Stimulated activated naive B cell treated with anti-CD40 and anti-IgM and Interleukin-4, amounts not matched to agents 10 μg/mL and 1 μg/mL and 100 μg/mL, for 72 hours (primary cell): ENCODE results near the gene NT5DC1.
A peak's percentile ranks its signal among the peaks of the same experiment; 100 is the strongest.

Experiments
- ATAC-seq, 2 donors: fragments of 150-1000 bp; cut with Tn5 transposase; replicated peaks; 2 replicates each; pipeline ENCODE4 v1.10.0; 2021; ENCODE audit warnings: moderate library complexity in 1 of 2
- DNase-seq: peaks from one replicate; pipeline ENCODE4 v3.0.0; 2021
- H3K27ac Mint-ChIP-seq: one replicate; pipeline ENCODE4 v1.8.0; 2022; ENCODE audit warnings: mild to moderate bottlenecking, mixed read lengths
- H3K27me3 Mint-ChIP-seq, 2 donors: one replicate each; pipeline ENCODE4 v1.8.0; 2022; ENCODE audit warnings: mixed read lengths in 2 of 2
- H3K36me3 Mint-ChIP-seq, 2 donors: one replicate each; pipeline ENCODE4 v1.8.0; 2022; ENCODE audit warnings: mixed read lengths in 2 of 2, mild to moderate bottlenecking in 1 of 2
- H3K4me1 Mint-ChIP-seq, 2 donors: one replicate each; pipeline ENCODE4 v1.8.0; 2022; ENCODE audit warnings: mixed read lengths in 2 of 2, mild to moderate bottlenecking in 1 of 2
- H3K4me3 Mint-ChIP-seq, 2 donors: one replicate each; pipeline ENCODE4 v1.8.0; 2022; ENCODE audit warnings: mild to moderate bottlenecking in 2 of 2, mixed read lengths in 2 of 2, moderate library complexity in 1 of 2
- H3K9me3 Mint-ChIP-seq, 2 donors: one replicate each; pipeline ENCODE4 v1.8.0; 2022; ENCODE audit warnings: mixed read lengths in 2 of 2, mild to moderate bottlenecking in 1 of 2

The NT5DC1 gene

GRCh38 chr6:116100419-116101301, at the start of gene NT5DC1:
Gene NT5DC1 (plus strand): TSS chr6:116100853. CDS start chr6:116100931, 78 bp downstream.
- no peaks in the 10 kb centered on the region for H3K27me3 Mint-ChIP-seq
- ATAC-seq (peak; percentile 89 to 93), DNase-seq (peak; percentile 80)
- peak within 1 kb of the TSS; percentile 93 to 97 for H3K4me3 Mint-ChIP-seq
- peaks cover 9 to 18% of the 10 kb centered on the region in 2 donors for H3K36me3 Mint-ChIP-seq
- H3K4me1 Mint-ChIP-seq, result peaks cover 26 to 44% of the 10 kb centered on the region in 2 donors
- H3K9me3 Mint-ChIP-seq, result peaks cover 7% of the 10 kb centered on the region in 2 donors
- peak within 1 kb of the TSS; percentile 94 for H3K27ac Mint-ChIP-seq

- H3K4me3 Mint-ChIP-seq, result no peak overlapping the region
- H3K36me3 Mint-ChIP-seq, result no peaks in the 10 kb centered on the region
- H3K4me1 Mint-ChIP-seq, result peaks cover 6 to 10% of the 10 kb centered on the region in 2 donors
- no peaks in the 10 kb centered on the region for H3K9me3 Mint-ChIP-seq
- no peak overlapping the region for H3K27ac Mint-ChIP-seq
- ATAC-seq, result no peak
- H3K27me3 Mint-ChIP-seq, result peaks cover 19 to 25% of the 10 kb centered on the region in 2 donors
- no peak for DNase-seq
Measured at GRCh38 chr6:116051244-116051643, 49.4 kb upstream of the NT5DC1 start.

GRCh38 chr6:116055513-116055912, 45.1 kb upstream of the NT5DC1 start:
- Mint-ChIP-seq H3K27me3 (peaks cover 5 to 18% of the 10 kb centered on the region in 2 donors), H3K4me3 (no peak overlapping the region), H3K36me3 (no peaks in the 10 kb centered on the region), H3K4me1 (peaks cover 2% of the 10 kb centered on the region in 2 donors), H3K9me3 (no peaks in the 10 kb centered on the region), H3K27ac (no peak overlapping the region)
- ATAC-seq, result no peak
- no peak for DNase-seq

- no peaks in the 10 kb centered on the region for H3K36me3 Mint-ChIP-seq
- peaks cover 4 to 22% of the 10 kb centered on the region in 2 donors for H3K27me3 Mint-ChIP-seq
- DNase-seq (no peak), ATAC-seq (no peak)
- no peaks in the 10 kb centered on the region for H3K9me3 Mint-ChIP-seq
- H3K4me1 Mint-ChIP-seq, result peaks cover 6 to 7% of the 10 kb centered on the region in 2 donors
- no peak overlapping the region for H3K4me3 Mint-ChIP-seq
- H3K27ac Mint-ChIP-seq, result no peak overlapping the region
Measured at GRCh38 chr6:116057766-116058165, 42.9 kb upstream of the NT5DC1 start.

GRCh38 chr6:116059713-116060571, 40.7 kb upstream of the NT5DC1 start:
- no peak overlapping the region for H3K27ac Mint-ChIP-seq
- ATAC-seq, result peak; percentile 42 to 57
- H3K36me3 Mint-ChIP-seq, result no peaks in the 10 kb centered on the region
- DNase-seq, result no peak
- H3K27me3 Mint-ChIP-seq, result peaks cover 4 to 30% of the 10 kb centered on the region in 2 donors
- H3K4me1 Mint-ChIP-seq, result peaks cover 6 to 7% of the 10 kb centered on the region in 2 donors
- peak overlapping the region; percentile 5 to 23 for H3K4me3 Mint-ChIP-seq
- no peaks in the 10 kb centered on the region for H3K9me3 Mint-ChIP-seq

GRCh38 chr6:116060572-116061283, 39.9 kb upstream of the NT5DC1 start, which contains the start of gene FRK:
Gene FRK (minus strand): TSS chr6:116060891. CDS start chr6:116060311, 580 bp downstream.
- Mint-ChIP-seq H3K4me1 (peaks cover 6 to 7% of the 10 kb centered on the region in 2 donors), H3K27ac (no peak within 1 kb of the TSS), H3K9me3 (no peaks in the 10 kb centered on the region), H3K36me3 (no peaks in the 10 kb centered on the region), H3K4me3 (peak within 1 kb of the TSS; percentile 23 to 39), H3K27me3 (peaks cover 4 to 31% of the 10 kb centered on the region in 2 donors)
- ATAC-seq (peak in 1 of 2 donors; percentile 47), DNase-seq (no peak)

GRCh38 chr6:116062496-116062895, 38.2 kb upstream of the NT5DC1 start:
- ATAC-seq, result no peak
- peaks cover 6 to 7% of the 10 kb centered on the region in 2 donors for H3K4me1 Mint-ChIP-seq
- H3K36me3 Mint-ChIP-seq, result no peaks in the 10 kb centered on the region
- H3K27ac Mint-ChIP-seq, result no peak overlapping the region
- no peak overlapping the region for H3K4me3 Mint-ChIP-seq
- H3K9me3 Mint-ChIP-seq, result no peaks in the 10 kb centered on the region
- H3K27me3 Mint-ChIP-seq, result peaks cover 9 to 36% of the 10 kb centered on the region in 2 donors
- DNase-seq, result no peak

- H3K27me3 Mint-ChIP-seq, result peaks cover 9 to 38% of the 10 kb centered on the region in 2 donors
Measured at GRCh38 chr6:116064666-116065065, 36.0 kb upstream of the NT5DC1 start.

GRCh38 chr6:116066789-116067188, 33.9 kb upstream of the NT5DC1 start:
- Mint-ChIP-seq H3K27ac (no peak overlapping the region), H3K36me3 (no peaks in the 10 kb centered on the region), H3K9me3 (no peaks in the 10 kb centered on the region), H3K4me1 (no peaks in the 10 kb centered on the region), H3K4me3 (no peak overlapping the region), H3K27me3 (peaks cover 5 to 25% of the 10 kb centered on the region in 2 donors)
- DNase-seq (no peak), ATAC-seq (no peak)

More at GRCh38 chr6:116064666-116065065, 36.0 kb upstream of the NT5DC1 start:
- no peak for DNase-seq
- H3K36me3 Mint-ChIP-seq, result no peaks in the 10 kb centered on the region
- H3K9me3 Mint-ChIP-seq, result no peaks in the 10 kb centered on the region
- H3K4me3 Mint-ChIP-seq, result no peak overlapping the region
- H3K4me1 Mint-ChIP-seq, result peaks cover 4 to 7% of the 10 kb centered on the region in 2 donors
- no peak overlapping the region for H3K27ac Mint-ChIP-seq
- no peak for ATAC-seq

- no peak overlapping the region for H3K27ac Mint-ChIP-seq
- H3K4me3 Mint-ChIP-seq, result no peak overlapping the region
Measured at GRCh38 chr6:116070101-116070500, 30.6 kb upstream of the NT5DC1 start.

GRCh38 chr6:116070616-116071389, 29.9 kb upstream of the NT5DC1 start:
- Mint-ChIP-seq H3K9me3 (no peaks in the 10 kb centered on the region), H3K27ac (no peak overlapping the region), H3K4me1 (peaks cover 0 to 2% of the 10 kb centered on the region in 2 donors), H3K36me3 (no peaks in the 10 kb centered on the region), H3K4me3 (no peak overlapping the region), H3K27me3 (peaks cover 5 to 17% of the 10 kb centered on the region in 2 donors)
- no peak for DNase-seq
- no peak for ATAC-seq

More at GRCh38 chr6:116070101-116070500, 30.6 kb upstream of the NT5DC1 start:
- no peak for ATAC-seq
- Mint-ChIP-seq H3K9me3 (no peaks in the 10 kb centered on the region), H3K36me3 (no peaks in the 10 kb centered on the region), H3K27me3 (peaks cover 5 to 13% of the 10 kb centered on the region in 2 donors), H3K4me1 (peaks cover 0 to 2% of the 10 kb centered on the region in 2 donors)
- no peak for DNase-seq

- no peak overlapping the region for H3K27ac Mint-ChIP-seq
- H3K36me3 Mint-ChIP-seq, result no peaks in the 10 kb centered on the region
- H3K4me3 Mint-ChIP-seq, result no peak overlapping the region
- H3K9me3 Mint-ChIP-seq, result no peaks in the 10 kb centered on the region
- ATAC-seq, result no peak
- H3K4me1 Mint-ChIP-seq, result peaks cover 0 to 2% of the 10 kb centered on the region in 2 donors
- peaks cover 0 to 13% of the 10 kb centered on the region in 2 donors for H3K27me3 Mint-ChIP-seq
- no peak for DNase-seq
Measured at GRCh38 chr6:116072368-116072767, 28.3 kb upstream of the NT5DC1 start.

GRCh38 chr6:116073765-116074440, 26.8 kb upstream of the NT5DC1 start:
- no peak overlapping the region for H3K27ac Mint-ChIP-seq
- H3K4me1 Mint-ChIP-seq, result peaks cover 0 to 2% of the 10 kb centered on the region in 2 donors
- peaks cover 0 to 12% of the 10 kb centered on the region in 2 donors for H3K27me3 Mint-ChIP-seq
- no peak for ATAC-seq
- DNase-seq, result no peak
- no peaks in the 10 kb centered on the region for H3K9me3 Mint-ChIP-seq
- H3K4me3 Mint-ChIP-seq, result no peak overlapping the region
- no peaks in the 10 kb centered on the region for H3K36me3 Mint-ChIP-seq
